HG03095 (cell line): ENCODE data around the gene PTBP1.

Experiments
- ATAC-seq: cut with Tn5 transposase; IDR thresholded peaks from one replicate; pipeline ENCODE4 v1.9.1; 2021; ENCODE audit warnings: moderate library complexity; ENCODE audit not compliant: unreplicated experiment

The PTBP1 gene

GRCh38 chr19:796692-797527 is at the start of gene PTBP1:
TSS of gene PTBP1 (plus strand) at chr19:797452. CDS start at chr19:797498, 46 bp downstream.
- ATAC-seq = peak; percentile 56

DNA sequence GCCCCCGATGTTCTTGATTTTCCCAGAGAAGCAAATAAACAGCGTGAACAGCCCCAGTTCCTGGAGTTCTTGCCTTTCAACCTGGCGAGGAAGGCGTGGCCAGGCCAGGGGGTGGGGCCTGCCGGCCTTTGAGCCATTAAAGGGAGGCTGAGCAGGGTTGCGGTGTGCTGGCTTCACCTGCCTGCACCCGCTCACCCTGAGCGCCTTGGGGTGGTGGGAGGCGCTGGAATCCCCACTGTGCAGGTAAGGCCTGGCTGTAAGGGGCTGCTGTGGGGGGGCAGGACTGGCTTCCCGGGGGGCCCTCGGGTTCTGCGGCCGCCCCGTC is 49.0 kb upstream of the PTBP1 start:
- ATAC-seq = no peak

DNA sequence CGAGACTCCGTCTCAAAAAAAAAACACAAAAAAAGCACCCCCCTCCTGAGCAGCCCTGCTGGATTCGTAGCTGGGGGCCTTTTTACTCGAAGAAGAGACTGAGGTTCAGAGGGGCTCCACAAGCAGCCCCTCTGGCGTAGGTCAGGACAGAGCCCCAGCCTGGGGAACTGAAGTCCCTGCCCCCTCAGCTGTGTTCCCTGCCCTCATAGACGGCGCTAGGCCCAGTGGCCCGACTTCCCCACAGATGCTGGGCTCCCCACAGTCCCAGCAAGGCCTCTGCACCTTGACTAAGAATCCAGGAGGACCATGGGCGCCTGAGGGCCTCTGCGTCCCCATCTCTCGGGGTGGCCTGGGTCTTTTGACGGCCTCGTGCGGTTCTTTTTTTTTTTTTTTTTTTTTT is 47.4 kb upstream of the PTBP1 start:
- ATAC-seq = no peak

GRCh38 chr19:750640-751423 is 46.4 kb upstream of the PTBP1 start, which contains the start of gene MISP:
TSS of gene MISP (plus strand) at chr19:751112. CDS start at chr19:756947, 5,835 bp downstream.
- ATAC-seq = no peak

DNA sequence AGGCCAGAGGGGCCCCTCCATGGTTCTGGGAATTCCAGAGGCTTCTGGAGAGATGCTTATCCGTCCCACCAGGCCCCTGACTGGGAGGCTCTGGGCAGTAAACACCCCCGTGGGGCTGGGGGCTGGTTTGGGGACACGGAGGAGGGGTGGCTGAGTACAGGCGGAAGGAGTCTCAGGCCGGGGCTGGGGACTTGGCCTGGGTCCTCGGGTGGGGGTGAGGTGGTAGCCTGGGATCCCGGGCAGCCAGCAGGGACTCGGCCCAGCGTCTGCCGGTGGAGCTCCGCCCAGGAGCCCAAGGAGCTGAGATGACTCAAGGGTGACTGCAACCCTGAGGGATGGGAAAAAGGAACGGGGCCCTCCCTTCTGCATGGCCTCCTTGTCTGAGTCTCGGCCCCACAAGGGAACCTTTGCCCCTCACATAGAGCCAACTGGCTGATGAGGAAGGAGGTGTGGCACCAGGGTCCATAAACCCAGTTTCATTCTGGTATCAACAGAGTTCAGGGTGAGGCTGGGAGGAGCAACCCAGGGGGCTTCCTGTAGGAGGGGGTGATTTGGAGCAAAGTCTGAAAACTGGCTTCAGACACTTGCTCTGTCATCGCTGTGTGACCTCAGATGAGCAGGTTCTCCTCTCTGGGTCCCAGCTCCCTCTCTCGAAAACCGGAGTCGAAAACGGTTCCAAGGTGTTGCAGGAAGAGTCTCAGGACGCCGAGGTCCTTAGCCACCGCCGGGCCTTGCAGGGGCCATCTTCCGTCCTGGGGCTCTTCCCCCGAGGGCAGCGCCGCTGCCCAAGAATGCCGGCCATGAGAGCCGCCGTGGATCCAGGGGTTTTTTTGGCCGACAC is 45.5 kb upstream of the PTBP1 start:
- no peak for ATAC-seq

DNA sequence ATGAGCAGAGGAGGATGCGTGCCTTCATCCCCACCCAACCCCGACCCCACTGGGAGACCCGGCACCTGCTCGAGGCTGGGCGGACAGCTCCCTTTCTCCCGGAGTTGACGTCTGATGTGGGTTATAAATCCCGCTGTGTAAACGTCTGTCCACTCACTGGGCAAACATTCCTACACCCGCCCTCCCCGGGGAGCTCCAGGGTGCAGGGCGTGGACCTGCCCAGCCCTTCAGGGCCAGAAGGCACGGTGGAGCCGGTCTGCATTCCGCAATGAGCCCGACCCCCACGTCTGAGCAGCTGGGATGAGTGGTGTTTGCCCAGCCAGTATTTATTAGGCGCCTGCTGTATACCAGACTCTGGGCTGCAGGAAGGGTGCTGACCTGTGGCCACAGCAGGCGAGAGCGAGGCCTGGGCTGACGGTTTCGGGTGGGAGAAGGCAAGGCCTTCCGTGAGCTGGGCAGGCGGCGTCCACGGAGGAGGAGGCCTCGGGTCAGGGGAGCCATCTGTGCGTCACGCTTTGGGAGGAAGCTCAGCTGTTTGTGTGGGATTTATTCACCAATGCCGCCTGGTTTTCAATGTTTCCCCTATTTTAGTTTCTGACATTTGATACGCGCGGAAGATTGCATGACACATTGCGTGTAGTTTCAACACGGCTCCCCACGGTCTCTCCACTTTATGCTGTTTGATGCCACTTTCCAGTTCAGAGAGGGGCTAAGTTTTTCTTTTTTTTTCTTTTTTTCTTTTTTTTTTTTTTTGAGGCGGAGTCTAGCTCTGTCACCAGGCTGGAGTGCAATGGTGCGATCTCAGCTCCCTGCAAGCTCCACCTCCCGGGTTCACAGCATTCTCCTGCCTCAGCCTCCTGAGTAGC is 44.4 kb upstream of the PTBP1 start:
- ATAC-seq = no peak

GRCh38 chr19:754530-754929 is 42.7 kb upstream of the PTBP1 start:
- ATAC-seq = no peak

DNA sequence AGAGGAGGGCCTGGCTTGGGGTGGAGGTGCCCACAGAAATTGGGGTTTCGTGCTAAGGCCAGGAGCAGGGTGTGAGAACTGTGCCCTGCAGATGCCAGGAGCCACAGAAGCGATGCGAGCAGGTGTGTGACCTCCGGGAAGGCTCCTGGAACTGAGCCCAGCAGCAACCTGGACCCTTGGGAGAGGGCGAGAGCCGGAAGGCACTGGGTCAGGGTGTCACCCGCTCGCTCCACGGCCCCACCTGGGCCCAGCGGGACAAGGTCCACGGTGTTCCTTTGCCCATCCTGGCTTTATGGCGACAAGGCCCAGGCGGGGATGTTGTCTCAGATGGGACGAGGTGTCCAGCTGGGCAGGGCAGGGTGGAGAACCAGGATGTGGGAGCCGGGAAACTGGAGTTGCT is 42.2 kb upstream of the PTBP1 start:
- no peak for ATAC-seq

DNA sequence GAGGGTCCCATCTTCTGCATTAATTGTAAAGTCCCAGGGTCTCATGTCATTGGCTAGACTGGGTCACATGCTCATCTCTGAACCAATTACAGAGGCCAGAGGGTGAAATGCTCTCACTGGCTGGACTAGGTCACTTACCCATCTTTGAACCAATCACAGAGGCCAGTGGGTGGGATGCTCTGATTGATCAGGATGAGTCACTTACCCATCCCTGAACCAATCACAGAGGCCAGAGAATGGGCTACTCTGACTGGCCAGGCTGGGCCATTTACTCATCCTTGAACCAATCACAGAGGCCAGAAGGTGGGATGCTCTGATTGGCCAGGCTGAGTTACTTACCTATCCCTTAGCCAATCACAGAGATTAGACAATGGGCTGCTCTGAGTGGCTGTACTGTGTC is 41.0 kb upstream of the PTBP1 start:
- ATAC-seq = no peak

- ATAC-seq = no peak
Observed at GRCh38 chr19:756821-757688, 40.2 kb upstream of the PTBP1 start.

GRCh38 chr19:757811-758668 is 39.2 kb upstream of the PTBP1 start:
- no peak for ATAC-seq

- no peak for ATAC-seq
Observed at GRCh38 chr19:763181-763580, 34.1 kb upstream of the PTBP1 start.

DNA sequence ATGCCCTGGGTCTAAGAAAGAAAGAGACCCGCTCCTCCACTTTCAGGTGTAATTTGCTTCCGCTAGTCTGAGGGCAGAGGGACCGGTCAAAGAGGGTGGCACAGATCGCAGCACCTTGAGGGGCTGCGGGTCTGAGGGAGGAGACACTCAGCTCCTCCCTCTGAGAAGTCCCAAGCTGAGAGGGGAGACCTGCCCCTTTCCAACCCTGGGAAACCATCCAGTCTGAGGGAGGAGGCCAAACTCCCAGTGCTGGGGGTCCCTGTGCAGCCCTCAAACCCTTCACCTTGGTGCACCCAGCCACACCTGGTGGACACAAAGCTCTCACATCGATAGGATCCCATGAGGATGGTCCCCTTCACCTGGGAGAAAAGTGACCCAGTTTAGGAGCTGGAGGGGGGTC is 33.4 kb upstream of the PTBP1 start:
- ATAC-seq = no peak

DNA sequence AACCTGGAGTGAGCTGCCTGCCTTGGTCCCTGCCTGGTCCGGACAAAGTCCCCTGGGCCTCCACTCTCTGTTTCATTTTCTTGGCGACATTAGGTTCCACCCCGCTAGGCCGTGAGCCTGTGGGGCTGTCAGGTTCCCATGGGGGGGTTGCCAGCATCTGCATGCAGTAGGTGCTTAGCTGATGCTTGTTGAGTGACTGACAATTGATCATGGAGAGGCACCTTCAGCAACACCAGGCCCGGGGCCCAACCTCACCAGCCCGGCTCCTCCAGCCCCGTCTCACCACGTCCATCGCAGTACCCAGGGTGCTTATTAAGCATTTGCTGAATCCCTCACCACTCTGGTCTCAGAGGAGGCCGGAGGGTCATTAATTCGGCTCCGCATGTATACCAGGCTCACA is 33.0 kb upstream of the PTBP1 start:
- ATAC-seq = no peak

GRCh38 chr19:765179-765738 is 32.0 kb upstream of the PTBP1 start:
- no peak for ATAC-seq

- ATAC-seq = no peak
Observed at GRCh38 chr19:768424-768823, 28.8 kb upstream of the PTBP1 start.

- ATAC-seq = no peak
Observed at GRCh38 chr19:769616-770015, 27.6 kb upstream of the PTBP1 start.

- no peak for ATAC-seq
Observed at GRCh38 chr19:771332-771785, 25.9 kb upstream of the PTBP1 start.
